Nephron (organoid): Measurements from ENCODE around the gene CLCA4.

Experiments
- H3K27ac Mint-ChIP-seq, 3 experiments: 2 replicates each; pipeline ENCODE4 v1.8.0; 2020; ENCODE audit warnings: mixed read lengths in 3 of 3, mild to moderate bottlenecking in 2 of 3, moderate library complexity in 1 of 3
- H3K27me3 Mint-ChIP-seq: 2 replicates; pipeline ENCODE4 v1.8.0; 2021; ENCODE audit warnings: low read depth, mild to moderate bottlenecking, moderate library complexity, mixed read lengths
- H3K36me3 Mint-ChIP-seq: 2 replicates; pipeline ENCODE4 v1.8.0; 2020; ENCODE audit warnings: low read depth, mixed read lengths
- H3K4me1 Mint-ChIP-seq: 2 replicates; pipeline ENCODE4 v1.8.0; 2020; ENCODE audit warnings: mixed read lengths
- H3K4me3 Mint-ChIP-seq, 3 experiments: 2 replicates each; pipeline ENCODE4 v1.8.0; 2020; ENCODE audit warnings: mild to moderate bottlenecking in 3 of 3, mixed read lengths in 3 of 3, moderate library complexity in 2 of 3
- H3K9me3 Mint-ChIP-seq: 2 replicates; pipeline ENCODE4 v1.8.0; 2020; ENCODE audit warnings: mixed read lengths
- CTCF ChIP-seq, 3 experiments: fragments of 200-600 bp; sonication (generic); IDR thresholded peaks; one replicate each; pipeline ENCODE4 v1.5.0; 2021; ENCODE audit warnings: antibody characterized with exemption in 3 of 3; ENCODE audit not compliant: unreplicated experiment in 3 of 3

CLCA4 gene

GRCh38 chr1:86581231-86581630 is 34.4 kb downstream of the CLCA4 start:
- Mint-ChIP-seq H3K4me1 (no peaks in the 10 kb centered on the region), H3K4me3 (no peak overlapping the region), H3K27ac (no peak overlapping the region), H3K27me3 (no peaks in the 10 kb centered on the region), H3K36me3 (no peaks in the 10 kb centered on the region), H3K9me3 (no peaks in the 10 kb centered on the region)
- no peak for TF ChIP-seq CTCF (IDR thresholded peaks at IDR 0.05; ENCODE audit: unreplicated experiment in 3 of 3)

- TF ChIP-seq CTCF (IDR thresholded peaks at IDR 0.05; ENCODE audit: unreplicated experiment in 3 of 3): no peak
- Mint-ChIP-seq H3K27me3 (no peaks in the 10 kb centered on the region), H3K4me3 (no peak overlapping the region), H3K27ac (peak overlapping the region in 1 of 3 experiments; percentile 44), H3K9me3 (no peaks in the 10 kb centered on the region), H3K4me1 (no peaks in the 10 kb centered on the region), H3K36me3 (no peaks in the 10 kb centered on the region)
These were observed 35.3 kb downstream of the CLCA4 start for GRCh38 chr1:86582161-86582560.

- H3K9me3 Mint-ChIP-seq: no peaks in the 10 kb centered on the region
- H3K27ac Mint-ChIP-seq: no peak overlapping the region
- peaks cover 4% of the 10 kb centered on the region for H3K27me3 Mint-ChIP-seq
- no peaks in the 10 kb centered on the region for H3K4me1 Mint-ChIP-seq
- TF ChIP-seq CTCF (IDR thresholded peaks at IDR 0.05; ENCODE audit: unreplicated experiment in 3 of 3): no peak
- no peaks in the 10 kb centered on the region for H3K36me3 Mint-ChIP-seq
- no peak overlapping the region for H3K4me3 Mint-ChIP-seq
These were observed 36.2 kb downstream of the CLCA4 start for GRCh38 chr1:86583032-86583431.

- H3K27me3 Mint-ChIP-seq: peaks cover 5% of the 10 kb centered on the region
- no peaks in the 10 kb centered on the region for H3K4me1 Mint-ChIP-seq
- no peaks in the 10 kb centered on the region for H3K36me3 Mint-ChIP-seq
- H3K9me3 Mint-ChIP-seq: no peaks in the 10 kb centered on the region
- no peak overlapping the region for H3K27ac Mint-ChIP-seq
- TF ChIP-seq CTCF (IDR thresholded peaks at IDR 0.05; ENCODE audit: unreplicated experiment in 3 of 3): no peak
- H3K4me3 Mint-ChIP-seq: no peak overlapping the region
These were observed 36.7 kb downstream of the CLCA4 start for GRCh38 chr1:86583593-86583992.

GRCh38 chr1:86594284-86594770 is 47.4 kb downstream of the CLCA4 start:
- H3K9me3 Mint-ChIP-seq: peaks cover 8% of the 10 kb centered on the region
- TF ChIP-seq CTCF (IDR thresholded peaks at IDR 0.05; ENCODE audit: unreplicated experiment in 3 of 3): no peak

GRCh38 chr1:86596224-86596623 is 49.3 kb downstream of the CLCA4 start:
- Mint-ChIP-seq H3K9me3 (peaks cover 8% of the 10 kb centered on the region), H3K4me3 (no peak overlapping the region), H3K36me3 (no peaks in the 10 kb centered on the region), H3K27ac (no peak overlapping the region), H3K27me3 (no peaks in the 10 kb centered on the region), H3K4me1 (no peaks in the 10 kb centered on the region)
- TF ChIP-seq CTCF (IDR thresholded peaks at IDR 0.05; ENCODE audit: unreplicated experiment in 3 of 3): no peak

More at GRCh38 chr1:86594284-86594770, 47.4 kb downstream of the CLCA4 start:
- Mint-ChIP-seq H3K36me3 (no peaks in the 10 kb centered on the region), H3K4me3 (no peak overlapping the region), H3K4me1 (no peaks in the 10 kb centered on the region), H3K27ac (no peak overlapping the region), H3K27me3 (no peaks in the 10 kb centered on the region)
